HEK293 (cell line): ENCODE results near the gene ANKRD22.

Experiments used
- CTCF ChIA-PET: fragments of 350-600 bp; formaldehyde crosslinking; extraction: SDS; loops from one replicate; lab custom pipeline; 2021; ENCODE audit warnings: antibody characterized with exemption; lab: Yijun Ruan, JAX
- POLR2A ChIA-PET: fragments of 300-600 bp; formaldehyde crosslinking; extraction: SDS; loops from one replicate; lab custom pipeline; 2020; ENCODE audit warnings: antibody characterized with exemption, inconsistent platforms; lab: Yijun Ruan, JAX
- H3K27ac ChIP-seq: fragments of 200-500 bp; sonication (Bioruptor generic); 2 replicates; pipeline ENCODE4 v1.5.1; 2014; ENCODE audit warnings: low read depth, low read length, control low read depth, inconsistent platforms; ENCODE audit errors: extremely low read depth
- H3K36me3 ChIP-seq, 2 experiments: fragments of 200-500 bp in 1 of 2; sonication (Bioruptor generic) in 1 of 2; 1 replicate in 1 of 2; 2 replicates in 1 of 2; pipeline ENCODE4 v1.5.1; 2014 to 2017; ENCODE audit warnings: inconsistent platforms in 2 of 2, low read length in 2 of 2; ENCODE audit not compliant: control insufficient read depth in 2 of 2, insufficient read depth in 1 of 2
- H3K4me1 ChIP-seq: fragments of 200-500 bp; sonication (Bioruptor generic); 2 replicates; pipeline ENCODE4 v1.5.1; 2014; ENCODE audit warnings: mild to moderate bottlenecking, low read length, inconsistent platforms; ENCODE audit not compliant: control insufficient read depth, insufficient read depth
- H3K4me3 ChIP-seq: 2 replicates; pipeline ENCODE4 v1.5.1; 2011; ENCODE audit warnings: low read depth, mild to moderate bottlenecking, control low read depth, low read length, moderate library complexity
- H3K9me3 ChIP-seq: fragments of 200-500 bp; sonication (Bioruptor generic); 2 replicates; pipeline ENCODE4 v1.5.1; 2014; ENCODE audit warnings: low read depth, low read length, inconsistent platforms; ENCODE audit not compliant: control insufficient read depth, insufficient read depth
- OVOL3 ChIP-seq: fragments of 450-650 bp; formaldehyde crosslinking; IDR thresholded peaks from 2 replicates; pipeline ENCODE4 v1.5.1; 2016; ENCODE audit warnings: missing biosample characterization, missing genetic modification characterization
- SP7 ChIP-seq: fragments of 450-650 bp; formaldehyde crosslinking; IDR thresholded peaks from 2 replicates; pipeline ENCODE4 v1.5.1; 2016; ENCODE audit warnings: missing biosample characterization, missing genetic modification characterization
- ZNF169 ChIP-seq: fragments of 450-650 bp; formaldehyde crosslinking; IDR thresholded peaks from 2 replicates; pipeline ENCODE4 v1.5.1; 2016; ENCODE audit warnings: missing biosample characterization, missing genetic modification characterization
- ZNF514 ChIP-seq: fragments of 450-650 bp; formaldehyde crosslinking; IDR thresholded peaks from 2 replicates; pipeline ENCODE4 v1.5.1; 2016; ENCODE audit warnings: missing biosample characterization, missing genetic modification characterization
- ZNF623 ChIP-seq: fragments of 450-650 bp; formaldehyde crosslinking; IDR thresholded peaks from 2 replicates; pipeline ENCODE4 v1.5.1; 2016; ENCODE audit warnings: missing biosample characterization, missing genetic modification characterization
- TF ChIP-seq, protein P1 (sequence below): fragments of 450-650 bp; formaldehyde crosslinking; IDR thresholded peaks from 2 replicates; pipeline ENCODE4 v1.5.1; 2016; ENCODE audit warnings: missing biosample characterization, missing genetic modification characterization
- TF ChIP-seq, protein P2 (sequence below): fragments of 450-650 bp; formaldehyde crosslinking; IDR thresholded peaks from 2 replicates; pipeline ENCODE4 v1.5.1; 2016; ENCODE audit warnings: missing biosample characterization, missing genetic modification characterization
- TF ChIP-seq, protein P3 (sequence below): fragments of 450-650 bp; formaldehyde crosslinking; IDR thresholded peaks from 2 replicates; pipeline ENCODE4 v1.5.1; 2017; ENCODE audit warnings: missing biosample characterization, missing genetic modification characterization
- TF ChIP-seq, protein P4 (sequence below): fragments of 450-650 bp; formaldehyde crosslinking; IDR thresholded peaks from 2 replicates; pipeline ENCODE4 v1.5.1; 2016; ENCODE audit warnings: missing biosample characterization, missing genetic modification characterization, low read depth
- TF ChIP-seq, protein P5 (sequence below): fragments of 450-650 bp; IDR thresholded peaks from 2 replicates; pipeline ENCODE4 v1.5.1; 2018; ENCODE audit warnings: missing biosample characterization, missing genetic modification characterization

The ANKRD22 gene

DNA sequence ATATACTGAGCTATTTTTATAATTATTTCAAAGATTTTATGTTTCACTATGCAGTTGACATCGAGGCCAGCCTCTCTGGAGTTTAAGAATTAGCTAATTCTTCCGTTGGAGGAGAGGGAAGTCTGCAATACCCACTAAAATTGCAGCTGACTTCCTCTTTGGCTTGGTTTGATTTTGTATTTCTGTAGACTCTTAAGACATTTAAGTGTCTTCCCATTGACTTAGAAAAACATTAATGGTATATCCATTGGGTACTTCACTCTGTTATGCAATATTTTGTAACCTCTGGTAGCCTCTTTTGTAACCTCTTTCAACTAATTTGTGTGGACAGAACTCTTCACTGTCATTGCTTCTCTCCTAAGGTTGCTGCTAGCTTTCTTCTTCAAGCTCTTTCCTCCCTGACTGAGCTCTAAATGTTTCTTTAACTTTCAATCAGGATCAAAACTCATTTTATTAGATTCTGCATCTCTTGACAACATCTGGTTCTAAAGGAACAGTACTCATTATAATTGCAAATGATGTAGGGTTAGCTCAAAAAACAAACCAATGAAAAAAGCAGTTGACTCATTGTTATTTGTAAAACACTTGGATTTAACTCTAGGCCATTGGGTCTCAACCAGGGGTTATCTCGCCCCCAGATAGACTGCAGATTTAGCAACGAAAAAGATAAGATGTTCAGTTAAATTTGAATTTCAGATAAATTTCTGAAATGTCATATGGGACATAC is 1.7 kb upstream of the ANKRD22 start:
- Histone ChIP-seq H3K9me3 (no peaks in the 10 kb centered on the region), H3K36me3 (no peaks in the 10 kb centered on the region), H3K4me1 (peaks cover 4% of the 10 kb centered on the region; the same call in 1 of the 2 replicates), H3K27ac (no peak overlapping the region), H3K4me3 (no peak overlapping the region)
- no peak for TF ChIP-seq SP7 (tag by site-specific recombination)
- TF ChIP-seq, protein P1, sequence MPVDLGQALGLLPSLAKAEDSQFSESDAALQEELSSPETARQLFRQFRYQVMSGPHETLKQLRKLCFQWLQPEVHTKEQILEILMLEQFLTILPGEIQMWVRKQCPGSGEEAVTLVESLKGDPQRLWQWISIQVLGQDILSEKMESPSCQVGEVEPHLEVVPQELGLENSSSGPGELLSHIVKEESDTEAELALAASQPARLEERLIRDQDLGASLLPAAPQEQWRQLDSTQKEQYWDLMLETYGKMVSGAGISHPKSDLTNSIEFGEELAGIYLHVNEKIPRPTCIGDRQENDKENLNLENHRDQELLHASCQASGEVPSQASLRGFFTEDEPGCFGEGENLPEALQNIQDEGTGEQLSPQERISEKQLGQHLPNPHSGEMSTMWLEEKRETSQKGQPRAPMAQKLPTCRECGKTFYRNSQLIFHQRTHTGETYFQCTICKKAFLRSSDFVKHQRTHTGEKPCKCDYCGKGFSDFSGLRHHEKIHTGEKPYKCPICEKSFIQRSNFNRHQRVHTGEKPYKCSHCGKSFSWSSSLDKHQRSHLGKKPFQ (tag by site-specific recombination) = no peak
- TF ChIP-seq, protein P2, sequence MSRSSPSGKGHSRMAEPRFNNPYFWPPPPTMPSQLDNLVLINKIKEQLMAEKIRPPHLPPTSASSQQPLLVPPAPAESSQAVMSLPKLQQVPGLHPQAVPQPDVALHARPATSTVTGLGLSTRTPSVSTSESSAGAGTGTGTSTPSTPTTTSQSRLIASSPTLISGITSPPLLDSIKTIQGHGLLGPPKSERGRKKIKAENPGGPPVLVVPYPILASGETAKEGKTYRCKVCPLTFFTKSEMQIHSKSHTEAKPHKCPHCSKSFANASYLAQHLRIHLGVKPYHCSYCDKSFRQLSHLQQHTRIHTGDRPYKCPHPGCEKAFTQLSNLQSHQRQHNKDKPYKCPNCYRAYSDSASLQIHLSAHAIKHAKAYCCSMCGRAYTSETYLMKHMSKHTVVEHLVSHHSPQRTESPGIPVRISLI (tag by site-specific recombination) = no peak
- TF ChIP-seq, protein P3, sequence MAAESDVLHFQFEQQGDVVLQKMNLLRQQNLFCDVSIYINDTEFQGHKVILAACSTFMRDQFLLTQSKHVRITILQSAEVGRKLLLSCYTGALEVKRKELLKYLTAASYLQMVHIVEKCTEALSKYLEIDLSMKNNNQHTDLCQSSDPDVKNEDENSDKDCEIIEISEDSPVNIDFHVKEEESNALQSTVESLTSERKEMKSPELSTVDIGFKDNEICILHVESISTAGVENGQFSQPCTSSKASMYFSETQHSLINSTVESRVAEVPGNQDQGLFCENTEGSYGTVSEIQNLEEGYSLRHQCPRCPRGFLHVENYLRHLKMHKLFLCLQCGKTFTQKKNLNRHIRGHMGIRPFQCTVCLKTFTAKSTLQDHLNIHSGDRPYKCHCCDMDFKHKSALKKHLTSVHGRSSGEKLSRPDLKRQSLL = no peak
- no peak for TF ChIP-seq ZNF623 (tag by site-specific recombination)
- POLR2A ChIA-PET = no interaction called here
- CTCF ChIA-PET = interaction anchor here (0.5 to 3.6 kb wide), 3 partner anchors 17 to 884 kb away, joined by 3 to 23 read pairs (median 5); no protein-coding TSS in a partner anchor

DNA sequence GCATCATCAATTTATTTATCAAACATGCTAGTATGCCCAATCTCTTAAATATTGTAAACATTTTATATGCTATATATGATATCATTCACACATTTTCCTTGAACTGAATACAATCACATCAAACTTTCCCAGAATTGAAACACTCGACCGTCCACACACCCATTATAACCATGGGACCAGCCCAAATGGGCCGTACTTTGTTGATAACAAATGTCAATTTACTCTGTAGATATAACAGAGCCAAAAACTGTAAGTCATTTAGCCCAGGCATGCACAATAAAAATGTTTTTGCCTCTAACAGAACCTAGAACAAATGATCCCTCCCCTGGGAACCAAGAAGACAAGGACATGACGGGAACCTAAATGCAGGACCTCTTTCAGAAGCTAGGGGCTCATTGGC is 683 bp upstream of the ANKRD22 start:
- POLR2A ChIA-PET = no interaction called here
- no peak overlapping the region for H3K4me3 ChIP-seq
- H3K27ac ChIP-seq = no peak overlapping the region
- TF ChIP-seq OVOL3 (tag by site-specific recombination) = no peak
- TF ChIP-seq, protein P4, sequence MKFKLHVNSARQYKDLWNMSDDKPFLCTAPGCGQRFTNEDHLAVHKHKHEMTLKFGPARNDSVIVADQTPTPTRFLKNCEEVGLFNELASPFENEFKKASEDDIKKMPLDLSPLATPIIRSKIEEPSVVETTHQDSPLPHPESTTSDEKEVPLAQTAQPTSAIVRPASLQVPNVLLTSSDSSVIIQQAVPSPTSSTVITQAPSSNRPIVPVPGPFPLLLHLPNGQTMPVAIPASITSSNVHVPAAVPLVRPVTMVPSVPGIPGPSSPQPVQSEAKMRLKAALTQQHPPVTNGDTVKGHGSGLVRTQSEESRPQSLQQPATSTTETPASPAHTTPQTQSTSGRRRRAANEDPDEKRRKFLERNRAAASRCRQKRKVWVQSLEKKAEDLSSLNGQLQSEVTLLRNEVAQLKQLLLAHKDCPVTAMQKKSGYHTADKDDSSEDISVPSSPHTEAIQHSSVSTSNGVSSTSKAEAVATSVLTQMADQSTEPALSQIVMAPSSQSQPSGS (tag by site-specific recombination) = peak; percentile 9; the same call in 1 of the 2 replicates
- TF ChIP-seq, all 188 proteins: peak for 1
- CTCF ChIA-PET = interaction anchor here (0.5 to 3.6 kb wide), 3 partner anchors 16 to 885 kb away, joined by 3 to 23 read pairs (median 3); no protein-coding TSS in a partner anchor
- H3K36me3 ChIP-seq = no peaks in the 10 kb centered on the region
- peaks cover 4% of the 10 kb centered on the region; the same call in 1 of the 2 replicates for H3K4me1 ChIP-seq
- no peaks in the 10 kb centered on the region for H3K9me3 ChIP-seq

DNA sequence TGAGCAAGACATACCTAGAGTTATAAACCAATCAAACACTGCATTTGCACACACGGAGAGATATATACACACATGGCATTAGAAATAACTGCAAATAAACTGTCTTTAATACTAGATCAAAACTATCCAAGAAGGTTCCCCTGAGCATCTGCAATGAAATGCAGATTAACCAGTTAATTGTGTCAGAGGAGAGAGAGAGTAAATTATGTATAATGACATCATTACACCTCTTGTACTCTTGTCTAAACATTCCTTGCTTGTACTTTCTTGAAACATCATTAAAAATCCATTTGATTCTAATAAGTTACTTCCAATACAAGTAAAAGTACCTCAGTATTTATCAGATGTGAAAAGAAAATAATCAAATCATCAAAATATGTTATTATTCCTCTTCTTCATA is 932 bp downstream of the ANKRD22 start:
- no peak for TF ChIP-seq ZNF514 (tag by site-specific recombination)
- TF ChIP-seq, protein P4 (tag by site-specific recombination) = peak; percentile 75
- TF ChIP-seq ZNF169 (tag by site-specific recombination) = no peak
- TF ChIP-seq, protein P5, sequence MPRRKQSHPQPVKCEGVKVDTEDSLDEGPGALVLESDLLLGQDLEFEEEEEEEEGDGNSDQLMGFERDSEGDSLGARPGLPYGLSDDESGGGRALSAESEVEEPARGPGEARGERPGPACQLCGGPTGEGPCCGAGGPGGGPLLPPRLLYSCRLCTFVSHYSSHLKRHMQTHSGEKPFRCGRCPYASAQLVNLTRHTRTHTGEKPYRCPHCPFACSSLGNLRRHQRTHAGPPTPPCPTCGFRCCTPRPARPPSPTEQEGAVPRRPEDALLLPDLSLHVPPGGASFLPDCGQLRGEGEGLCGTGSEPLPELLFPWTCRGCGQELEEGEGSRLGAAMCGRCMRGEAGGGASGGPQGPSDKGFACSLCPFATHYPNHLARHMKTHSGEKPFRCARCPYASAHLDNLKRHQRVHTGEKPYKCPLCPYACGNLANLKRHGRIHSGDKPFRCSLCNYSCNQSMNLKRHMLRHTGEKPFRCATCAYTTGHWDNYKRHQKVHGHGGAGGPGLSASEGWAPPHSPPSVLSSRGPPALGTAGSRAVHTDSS (tag by site-specific recombination) = no peak
- Histone ChIP-seq H3K4me3 (no peak overlapping the region), H3K9me3 (no peaks in the 10 kb centered on the region), H3K4me1 (0 out of 2 replicates have a peak, but pooled peaks cover 4% of the 10 kb centered on the region), H3K36me3 (no peaks in the 10 kb centered on the region), H3K27ac (no peak overlapping the region)
- ChIA-PET POLR2A (no interaction called here), CTCF (interaction anchor here (1.0 to 3.6 kb wide), 4 partner anchors 8 to 82 kb away, joined by 3 to 23 read pairs (median 3); no protein-coding TSS in a partner anchor)
